ENCODE measurements around the gene TTLL10. TPM values are rescaled to one million over a fixed set of nuclear protein-coding genes. Genes with fewer than 3 reads are reported as not detected.

The TTLL10 gene
- total RNA-seq, 1 donor from 2014 or later = not detected

GRCh38 chr1:1245178-1245816 lies 71.6 kb downstream of the TTLL10 start:
- TF ChIP-seq CTCF (IDR thresholded peaks at IDR 0.05) (no peak), POLR2AphosphoS5 (IDR thresholded peaks at IDR 0.05; ENCODE audit: insufficient read depth in 1 of 2, low read depth in 1 of 2) (no peak), POLR2A (IDR thresholded peaks at IDR 0.05) (no peak)
- Histone ChIP-seq H3K27me3 (no peaks in the 10 kb centered on the region), H3K9me3 (no peaks in the 10 kb centered on the region), H3K4me1 (peaks cover 10% of the 10 kb centered on the region), H3K27ac (no peak overlapping the region), H3K36me3 (no peaks in the 10 kb centered on the region), H3K4me3 (no peak overlapping the region)
- DNase-seq (ENCODE audit: extremely low spot score in 2 of 2) = no peak
- intact Hi-C loops (cut with DNase I) = no loop called here

GRCh38 chr1:1245817-1246576 lies 72.3 kb downstream of the TTLL10 start:
- Histone ChIP-seq H3K9me3 (no peaks in the 10 kb centered on the region), H3K27me3 (no peaks in the 10 kb centered on the region), H3K36me3 (no peaks in the 10 kb centered on the region), H3K4me3 (peak overlapping the region in 1 of 2 donors; percentile 18), H3K27ac (no peak overlapping the region), H3K4me1 (peaks cover 10% of the 10 kb centered on the region)
- DNase-seq (ENCODE audit: extremely low spot score in 2 of 2) = no peak
- intact Hi-C loops (cut with DNase I) = no loop called here
- TF ChIP-seq POLR2A (IDR thresholded peaks at IDR 0.05) = no peak
- TF ChIP-seq CTCF (IDR thresholded peaks at IDR 0.05) = no peak

GRCh38 chr1:1246577-1247340 lies 73.1 kb downstream of the TTLL10 start, which contains the start of gene C1QTNF12:
Gene C1QTNF12, minus strand, starts transcription at chr1:1246722. Its CDS starts 32 bp downstream, at chr1:1246690.
- H3K27ac ChIP-seq = no peak within 1 kb of the TSS
- H3K4me1 ChIP-seq = peaks cover 10% of the 10 kb centered on the region
- H3K27me3 ChIP-seq = no peaks in the 10 kb centered on the region
- H3K36me3 ChIP-seq = no peaks in the 10 kb centered on the region
- peak within 1 kb of the TSS in 1 of 2 donors; percentile 18 for H3K4me3 ChIP-seq
- no peak for TF ChIP-seq POLR2AphosphoS5 (IDR thresholded peaks at IDR 0.05; ENCODE audit: insufficient read depth in 1 of 2, low read depth in 1 of 2)
- TF ChIP-seq CTCF (IDR thresholded peaks at IDR 0.05) = no peak
- TF ChIP-seq POLR2A (IDR thresholded peaks at IDR 0.05) = no peak
- intact Hi-C loops (cut with DNase I) = no loop called here
- no peaks in the 10 kb centered on the region for H3K9me3 ChIP-seq
- no peak for DNase-seq (ENCODE audit: extremely low spot score in 2 of 2)

GRCh38 chr1:1247341-1247913 lies 73.7 kb downstream of the TTLL10 start:
- no peak overlapping the region for H3K4me3 ChIP-seq
- no peaks in the 10 kb centered on the region for H3K27me3 ChIP-seq
- intact Hi-C loops (cut with DNase I) = no loop called here
- H3K36me3 ChIP-seq = no peaks in the 10 kb centered on the region
- TF ChIP-seq CTCF (IDR thresholded peaks at IDR 0.05) (no peak), POLR2AphosphoS5 (IDR thresholded peaks at IDR 0.05; ENCODE audit: insufficient read depth in 1 of 2, low read depth in 1 of 2) (no peak), POLR2A (IDR thresholded peaks at IDR 0.05) (no peak)
- H3K9me3 ChIP-seq = no peaks in the 10 kb centered on the region
- H3K4me1 ChIP-seq = peaks cover 10% of the 10 kb centered on the region
- H3K27ac ChIP-seq = no peak overlapping the region
- no peak for DNase-seq (ENCODE audit: extremely low spot score in 2 of 2)

MicroRNAs within 50 kb of the gene (microRNA counts, 767-probe panel; counts per million panel counts)
- 3,684 to 5,397 counts per million in 2 donors for microRNA hsa-miR-200a-3p
- 6,286 to 7,923 counts per million in 2 donors for microRNA hsa-miR-200b-3p
- microRNA hsa-miR-429 = 238 to 261 counts per million in 2 donors

Small RNAs within 50 kb of the gene (microRNA-seq; reads per million reads assigned to microRNA genes)
- gene MIR200A (ENCODE audit: borderline number of aligned reads, borderline replicate concordance) (629 reads per million, percentile 72 among the genes with 10 or more reads in this experiment), gene MIR200B (ENCODE audit: borderline number of aligned reads, borderline replicate concordance) (8,653 reads per million, percentile 92 among the genes with 10 or more reads in this experiment), gene MIR429 (ENCODE audit: borderline number of aligned reads, borderline replicate concordance) (557 reads per million, percentile 71 among the genes with 10 or more reads in this experiment)

Small RNAs within 50 kb of the gene (small RNA-seq; reads per million reads assigned to genes)
- gene MIR200A (1.9 reads per million, percentile 56 among the genes with 10 or more reads in this experiment), gene MIR200B (25.1 reads per million, percentile 95 among the genes with 10 or more reads in this experiment), gene MIR429 (1.2 reads per million, percentile 31 among the genes with 10 or more reads in this experiment)

Other genes with a start within 250 kb of the TTLL10 start
- 33.9 TPM for gene SAMD11, start 250.0 kb upstream of the TTLL10 start, total RNA-seq
- gene NOC2L, start 214.6 kb upstream of the TTLL10 start, total RNA-seq = 42.5 TPM
- 19.6 TPM for gene KLHL17, start 213.3 kb upstream of the TTLL10 start, total RNA-seq
- gene PLEKHN1, start 207.4 kb upstream of the TTLL10 start, total RNA-seq = 15.2 TPM
- gene PERM1, start 191.8 kb upstream of the TTLL10 start, total RNA-seq = not detected
- gene HES4, start 173.8 kb upstream of the TTLL10 start, total RNA-seq = 34.6 TPM
- 29.0 TPM for gene ISG15, start 160.4 kb upstream of the TTLL10 start, total RNA-seq
- gene AGRN, start 153.8 kb upstream of the TTLL10 start, total RNA-seq = 25.5 TPM
- 4.9 TPM for gene RNF223, start 99.6 kb upstream of the TTLL10 start, total RNA-seq
- 11.8 TPM for gene C1orf159, start 57.8 kb upstream of the TTLL10 start, total RNA-seq
- gene TNFRSF18, start 32.7 kb downstream of the TTLL10 start, total RNA-seq = 4.4 TPM
- gene TNFRSF4, start 40.3 kb downstream of the TTLL10 start, total RNA-seq = not detected
- 74.2 TPM for gene SDF4, start 58.1 kb downstream of the TTLL10 start, total RNA-seq
- 11.0 TPM for gene B3GALT6, start 58.4 kb downstream of the TTLL10 start, total RNA-seq
- gene C1QTNF12, start 72.8 kb downstream of the TTLL10 start, total RNA-seq = not detected
- 56.7 TPM for gene UBE2J2, start 100.0 kb downstream of the TTLL10 start, total RNA-seq
- 8.6 TPM for gene SCNN1D, start 106.6 kb downstream of the TTLL10 start, total RNA-seq
- 68.5 TPM for gene ACAP3, start 134.1 kb downstream of the TTLL10 start, total RNA-seq
- gene PUSL1, start 134.7 kb downstream of the TTLL10 start, total RNA-seq = 31.2 TPM
- 142 TPM for gene INTS11, start 150.8 kb downstream of the TTLL10 start, total RNA-seq
- 20.9 TPM for gene CPTP, start 150.9 kb downstream of the TTLL10 start, total RNA-seq
- gene TAS1R3, start 157.4 kb downstream of the TTLL10 start, total RNA-seq = 0.74 TPM
- gene DVL1, start 175.5 kb downstream of the TTLL10 start, total RNA-seq = 72.4 TPM
- 136 TPM for gene MXRA8, start 184.7 kb downstream of the TTLL10 start, total RNA-seq
- 94.5 TPM for gene AURKAIP1, start 201.3 kb downstream of the TTLL10 start, total RNA-seq
- gene CCNL2, start 225.5 kb downstream of the TTLL10 start, total RNA-seq = 319 TPM
- gene MRPL20, start 233.4 kb downstream of the TTLL10 start, total RNA-seq = 84.2 TPM
- 3.2 TPM for gene ANKRD65, start 247.4 kb downstream of the TTLL10 start, total RNA-seq

Measured in vagina (tissue), 2 donors.